ENCODE results near the gene KLF7.
"Not testable (repeated sequence)": the region's sequence is repeated elsewhere in the genome, so short reads cannot be mapped to it uniquely, and the experiment has no call there.

Gene KLF7

DNA sequence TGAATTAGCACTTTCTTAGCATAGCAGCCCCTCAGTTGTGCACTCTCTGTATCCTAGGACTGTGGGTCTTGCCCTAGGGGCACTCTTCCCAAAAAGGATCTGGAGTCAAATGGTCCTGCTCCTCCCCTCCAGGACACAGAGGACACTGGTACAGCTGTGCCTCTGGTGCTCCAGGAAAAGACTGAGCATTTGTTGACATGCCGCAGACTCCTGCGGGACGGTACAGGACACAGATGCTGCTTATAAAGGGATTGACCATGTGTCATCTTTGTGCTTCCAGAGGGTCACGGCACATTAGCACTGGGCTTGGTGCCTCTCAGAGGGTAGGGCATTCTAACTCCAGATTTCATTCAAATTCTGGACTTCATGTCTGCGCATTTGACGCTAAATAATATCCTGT, 110.5 kb downstream of the KLF7 start:
- DNase-seq (ENCODE audit: low spot score), result no peak

DNA sequence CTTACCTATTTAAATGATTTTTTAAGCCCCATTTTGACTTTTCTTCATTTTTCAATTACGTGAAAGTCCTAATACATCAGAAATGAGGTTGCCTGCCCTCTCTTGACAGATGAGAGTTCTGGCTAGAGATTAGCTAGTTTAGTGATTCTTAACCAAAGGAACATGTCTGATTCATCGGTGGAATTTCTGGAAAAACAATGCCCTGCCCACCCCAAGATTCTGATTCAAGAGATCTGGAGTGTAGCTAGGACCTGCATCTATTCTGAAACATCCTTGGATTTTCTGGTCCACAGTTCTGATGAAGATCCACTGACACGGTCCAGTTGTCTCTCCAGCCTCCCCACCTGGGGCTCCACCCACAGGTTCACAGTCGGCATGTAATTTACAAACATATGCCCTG, 111.2 kb downstream of the KLF7 start:
- no peak for DNase-seq (ENCODE audit: low spot score)

DNA sequence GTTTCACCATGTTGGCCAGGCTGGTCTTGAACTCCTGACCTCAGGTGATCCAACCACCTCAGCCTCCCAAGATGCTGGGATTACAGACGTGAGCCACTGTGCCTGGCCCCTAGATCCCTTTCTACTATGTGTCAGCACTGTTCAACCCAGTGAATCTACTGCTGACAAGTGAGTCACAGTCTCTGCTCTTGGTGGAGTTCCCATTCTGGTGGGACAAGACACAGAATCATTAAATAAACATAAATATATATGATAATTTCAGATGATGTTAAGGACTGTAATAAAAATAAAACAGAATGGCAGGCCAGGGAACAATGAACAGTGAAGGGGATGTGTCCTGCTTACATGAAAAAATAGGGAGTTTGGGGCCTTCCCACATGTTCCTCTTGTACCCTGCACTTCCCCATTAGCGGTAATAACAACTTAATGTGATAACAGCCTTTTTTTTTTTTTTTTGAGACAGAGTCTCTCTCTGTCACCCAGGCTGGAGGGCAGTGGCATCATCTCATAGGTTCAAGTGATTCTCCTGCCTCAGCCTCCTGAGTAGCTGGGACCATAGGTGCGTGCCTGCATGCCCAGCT, 114.3 kb downstream of the KLF7 start:
- no peak for DNase-seq (ENCODE audit: low spot score)

DNA sequence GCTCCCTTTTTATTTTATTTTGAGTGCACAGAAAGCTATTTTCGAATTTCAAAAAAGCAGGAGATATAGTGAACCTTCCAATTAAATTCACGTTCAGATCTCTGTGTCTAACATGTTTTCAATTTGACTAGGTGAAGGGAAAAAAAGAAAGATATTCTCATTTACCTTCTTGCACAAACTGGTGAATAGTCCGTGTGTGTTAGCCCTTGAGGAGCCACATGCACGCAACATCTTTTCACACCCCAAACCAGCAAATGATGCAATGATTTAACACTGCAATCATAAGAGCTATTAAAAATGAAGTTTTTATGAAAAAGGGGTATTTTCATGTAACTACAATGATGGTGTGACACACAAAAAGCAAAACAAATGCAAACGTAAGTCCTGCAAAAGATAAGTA, 116.6 kb downstream of the KLF7 start:
- no peak for DNase-seq (ENCODE audit: low spot score)

DNA sequence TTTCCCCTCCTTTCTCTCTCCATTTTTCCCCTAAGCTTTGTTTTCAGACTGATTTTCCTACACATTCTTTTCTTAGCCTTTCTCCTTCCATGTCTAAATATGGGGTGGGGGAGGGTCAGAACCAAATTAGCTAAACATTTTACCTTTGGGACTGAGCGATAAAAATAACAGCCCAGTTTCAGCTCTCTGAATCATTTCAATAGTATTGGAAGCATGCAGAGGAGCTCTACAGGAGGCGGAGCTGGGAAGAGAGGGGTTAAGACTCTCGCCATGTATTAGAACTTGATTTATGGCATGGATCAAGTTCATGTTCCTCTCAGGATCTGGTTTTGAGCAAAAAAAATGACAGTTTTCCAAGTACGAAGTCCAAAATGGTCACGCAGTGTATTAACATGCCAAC, 117.3 kb downstream of the KLF7 start:
- DNase-seq (ENCODE audit: low spot score), result no peak

DNA sequence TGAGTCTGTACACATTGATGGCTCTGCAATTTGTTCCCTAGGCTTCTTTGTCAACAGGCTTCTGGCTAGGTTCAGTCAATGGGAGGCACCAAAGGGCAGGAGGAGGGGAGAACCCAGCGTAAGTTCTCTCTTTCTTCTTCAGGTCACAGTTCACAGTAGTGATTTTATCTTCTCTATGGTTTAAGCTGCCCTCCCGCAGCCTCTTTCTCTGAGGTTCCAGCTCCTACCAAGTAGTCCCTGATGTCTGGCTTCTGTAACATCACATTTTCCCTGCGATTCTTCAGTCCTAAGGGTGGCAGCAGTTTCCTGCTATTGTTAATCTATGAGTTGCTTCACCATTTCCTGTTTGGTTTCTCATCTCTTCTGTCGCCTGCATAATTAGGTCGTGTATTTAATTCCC, 119.0 kb downstream of the KLF7 start:
- DNase-seq (ENCODE audit: low spot score), result peak; percentile 79

DNA sequence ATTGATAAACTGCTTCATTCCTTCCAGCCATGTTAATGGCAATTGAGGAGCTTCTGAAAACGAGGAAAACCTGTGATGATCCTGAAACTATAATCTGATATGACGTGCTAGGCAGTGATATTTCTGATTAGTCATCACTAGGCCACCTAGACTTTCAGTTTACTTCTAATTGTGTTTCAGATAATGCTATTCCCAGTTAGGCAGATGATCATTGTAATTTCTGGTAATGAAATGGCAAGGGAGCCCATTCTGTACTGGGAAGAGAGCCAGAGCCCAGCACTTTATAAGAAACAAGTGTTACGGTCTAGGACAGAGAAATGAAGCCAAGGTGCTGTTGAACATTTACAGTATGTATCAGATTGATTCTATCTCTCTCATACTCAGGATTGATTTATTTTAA, 120.2 kb downstream of the KLF7 start:
- no peak for DNase-seq (ENCODE audit: low spot score)

DNA sequence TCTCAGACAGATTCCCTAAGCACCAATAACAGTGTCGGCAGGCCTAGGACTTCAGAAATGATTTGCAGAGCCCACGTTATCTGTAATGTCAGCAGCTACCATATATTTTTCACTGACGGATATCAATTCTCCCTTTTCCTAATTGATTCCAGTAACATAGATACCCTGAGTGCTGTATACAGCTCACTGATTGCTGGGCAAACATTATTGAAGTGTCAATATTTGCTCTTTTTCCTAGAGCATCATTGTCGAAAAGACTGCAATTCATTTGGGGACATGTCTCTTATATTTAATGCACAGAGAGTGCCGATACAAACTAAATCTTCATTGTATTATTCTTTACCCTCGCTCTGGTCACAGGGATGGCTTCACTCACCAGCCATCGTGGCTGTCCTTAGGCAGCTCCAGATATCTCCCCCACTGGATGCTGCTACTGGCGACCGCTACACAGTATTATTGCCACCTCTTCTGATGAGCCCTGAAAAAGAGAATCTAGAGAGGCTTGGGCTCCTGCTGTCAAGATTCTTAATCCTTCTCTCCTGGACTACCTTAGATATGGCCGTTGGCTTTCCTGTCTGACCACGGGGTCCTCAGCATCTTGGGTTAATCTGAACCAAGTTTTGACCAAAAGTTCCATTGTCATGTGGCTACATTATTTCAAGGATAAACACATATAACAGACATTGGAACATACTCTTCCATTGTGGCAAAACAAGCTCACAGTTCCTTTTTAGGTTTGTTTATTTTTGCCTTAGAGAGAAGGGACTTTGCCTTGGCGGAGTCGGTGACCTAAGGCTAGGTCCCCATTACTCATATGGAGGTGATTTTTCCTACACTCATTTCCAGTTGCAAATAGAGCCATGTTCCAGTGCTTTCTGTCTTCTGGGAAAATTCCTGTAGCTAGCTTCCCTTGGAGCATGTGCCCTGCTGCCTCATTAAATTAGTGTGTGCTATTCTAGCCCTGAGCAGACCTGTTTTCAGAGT, 121.1 kb downstream of the KLF7 start:
- no peak for DNase-seq (ENCODE audit: low spot score)

DNA sequence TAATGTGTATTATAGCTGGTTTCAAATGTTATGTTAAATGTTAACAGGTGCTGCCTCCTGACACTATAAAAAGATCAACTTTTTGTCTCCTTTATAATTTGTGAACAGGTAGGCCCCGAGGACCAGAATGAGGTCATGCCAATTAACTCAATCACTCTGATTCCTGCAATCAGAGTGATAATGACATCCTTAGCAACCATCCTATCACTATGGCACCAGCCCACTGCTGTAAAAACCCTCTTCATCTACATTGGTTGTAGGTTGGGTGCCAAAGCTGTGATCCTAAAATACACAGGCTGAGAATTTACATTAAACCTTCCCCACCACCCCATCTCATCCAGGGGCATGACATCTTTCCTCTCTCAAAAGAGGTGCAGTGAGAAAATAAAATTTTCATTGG, 122.9 kb downstream of the KLF7 start:
- no peak for DNase-seq (ENCODE audit: low spot score)

DNA sequence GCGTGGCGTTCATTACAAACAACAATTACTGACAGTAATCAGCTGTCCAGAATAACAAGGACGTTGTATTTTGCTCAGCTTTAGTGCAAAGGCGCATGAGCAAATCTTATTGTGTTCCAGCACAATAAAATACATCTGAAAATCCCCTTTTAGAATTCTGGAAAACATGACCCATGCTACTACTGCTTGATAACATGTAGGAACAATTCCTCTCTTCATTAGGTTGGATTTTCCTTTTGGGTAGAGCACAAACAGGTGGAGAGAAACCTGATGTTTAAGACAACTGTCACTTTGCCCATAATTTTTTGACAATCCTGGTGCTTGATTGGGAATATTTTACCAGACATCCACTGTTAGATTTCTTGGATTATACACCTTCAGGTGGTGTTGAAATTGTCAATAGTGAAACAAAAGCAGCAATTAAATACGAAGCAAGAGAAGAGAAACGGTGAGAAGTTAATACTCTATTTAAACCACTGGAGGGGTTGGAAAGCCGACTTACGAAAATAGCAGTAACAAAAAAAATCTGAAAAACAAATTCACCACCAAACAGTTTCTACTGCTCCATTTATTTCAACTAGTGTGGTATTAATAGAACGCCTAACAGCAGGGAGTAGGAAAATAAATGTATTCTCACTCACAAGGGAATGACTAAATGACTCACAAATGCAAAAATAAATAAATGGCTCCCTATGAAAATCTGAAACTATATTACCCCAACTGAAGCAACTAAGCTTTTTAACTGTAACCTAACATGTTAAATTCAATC, 123.8 kb downstream of the KLF7 start:
- peak; percentile 15 for DNase-seq (ENCODE audit: low spot score)

DNA sequence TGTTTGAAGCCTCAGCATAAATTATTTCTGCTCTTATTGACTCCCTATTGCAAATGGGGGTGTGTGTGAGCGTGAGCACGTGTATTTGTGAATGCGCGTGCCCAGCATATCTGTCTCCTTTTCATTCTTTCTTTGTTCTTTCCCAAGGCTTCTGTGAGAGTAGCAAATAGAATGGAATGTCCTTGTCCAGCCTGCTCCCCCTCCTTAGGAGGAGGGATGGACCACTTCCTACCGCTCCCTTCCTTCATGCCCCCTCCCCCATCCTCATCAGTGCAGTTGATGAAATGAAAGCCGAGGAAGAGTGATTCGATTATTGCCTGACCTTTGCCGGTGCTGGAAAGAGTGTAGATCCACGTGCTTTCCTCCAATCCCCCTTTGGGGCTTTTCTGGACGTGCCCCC, 124.5 kb downstream of the KLF7 start:
- no peak for DNase-seq (ENCODE audit: low spot score)

DNA sequence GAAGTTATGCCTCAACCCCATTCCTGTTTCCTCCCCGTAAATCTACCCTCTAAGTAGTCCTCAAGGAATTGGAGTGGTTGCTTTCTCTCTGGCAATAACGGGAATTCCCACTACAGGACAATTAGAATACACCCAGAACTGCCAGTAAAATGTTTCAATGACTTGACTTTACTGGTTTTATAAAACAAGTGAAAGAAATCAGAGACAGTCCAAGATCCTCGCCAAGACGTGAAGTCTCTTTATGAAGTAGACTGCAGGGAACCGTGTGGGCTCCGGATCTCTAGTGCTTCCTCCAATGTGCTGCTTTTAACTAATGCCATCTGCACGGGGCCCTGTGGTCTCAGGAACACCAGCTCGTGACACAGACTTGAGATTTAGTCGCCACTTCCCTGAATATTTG, 125.1 kb downstream of the KLF7 start:
- no peak for DNase-seq (ENCODE audit: low spot score)

DNA sequence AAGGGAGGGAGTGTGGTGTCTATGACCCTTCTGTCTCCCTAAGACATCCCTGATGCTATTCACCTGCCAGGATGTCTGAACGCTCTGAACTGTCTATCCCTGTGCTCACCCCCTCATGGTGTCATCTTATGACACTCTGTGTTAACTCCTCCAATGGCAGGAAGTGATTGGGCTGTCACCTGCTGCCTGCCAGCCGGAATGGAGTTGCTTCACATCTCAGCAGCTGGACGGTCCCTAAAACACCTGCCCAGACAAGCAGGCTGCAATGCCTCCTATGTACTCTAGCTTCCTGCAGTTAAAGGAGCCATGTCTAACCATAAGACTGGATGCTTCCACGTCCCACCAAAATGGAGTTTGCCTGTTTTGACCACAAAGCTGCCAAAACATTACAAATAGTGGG, 126.5 kb downstream of the KLF7 start:
- DNase-seq (ENCODE audit: low spot score), result no peak

DNA sequence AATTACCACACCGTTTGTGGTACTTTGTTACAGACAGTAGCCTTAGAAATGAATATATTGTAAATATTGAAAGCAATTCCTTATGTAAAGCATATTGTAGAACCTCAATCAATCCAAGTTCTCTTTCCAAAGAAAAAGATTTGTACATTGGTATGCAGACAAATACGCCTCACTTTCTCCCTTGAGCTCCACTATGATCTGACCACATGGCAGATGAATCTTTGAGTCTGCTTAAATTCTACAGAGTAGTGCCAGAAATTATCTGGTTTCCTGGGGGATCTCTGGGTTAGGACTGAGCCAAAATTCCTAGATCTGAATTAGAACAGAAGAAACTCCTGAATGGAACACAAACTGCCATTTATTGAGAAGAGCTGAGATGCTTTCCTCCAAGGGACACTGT, 127.4 kb downstream of the KLF7 start:
- no peak for DNase-seq (ENCODE audit: low spot score)

DNA sequence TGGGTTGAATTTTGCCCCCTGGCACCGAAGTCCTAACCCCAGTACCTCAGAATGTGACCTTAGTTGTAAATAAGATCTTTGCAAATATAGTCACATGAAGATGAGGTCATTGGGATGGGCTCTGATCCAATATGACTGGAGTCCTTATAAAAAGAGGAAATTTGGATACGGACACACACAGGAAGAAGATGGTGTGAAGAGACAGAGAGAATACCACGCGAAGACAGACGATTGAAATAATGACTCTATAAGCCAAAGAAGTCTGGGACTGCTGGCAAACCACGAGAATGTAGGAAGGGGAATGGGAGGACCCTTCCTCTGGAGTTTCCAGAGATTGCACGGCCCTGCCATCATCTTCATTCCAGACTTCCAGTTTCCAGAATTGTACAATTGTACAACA, 127.9 kb downstream of the KLF7 start:
- no peak for DNase-seq (ENCODE audit: low spot score)

DNA sequence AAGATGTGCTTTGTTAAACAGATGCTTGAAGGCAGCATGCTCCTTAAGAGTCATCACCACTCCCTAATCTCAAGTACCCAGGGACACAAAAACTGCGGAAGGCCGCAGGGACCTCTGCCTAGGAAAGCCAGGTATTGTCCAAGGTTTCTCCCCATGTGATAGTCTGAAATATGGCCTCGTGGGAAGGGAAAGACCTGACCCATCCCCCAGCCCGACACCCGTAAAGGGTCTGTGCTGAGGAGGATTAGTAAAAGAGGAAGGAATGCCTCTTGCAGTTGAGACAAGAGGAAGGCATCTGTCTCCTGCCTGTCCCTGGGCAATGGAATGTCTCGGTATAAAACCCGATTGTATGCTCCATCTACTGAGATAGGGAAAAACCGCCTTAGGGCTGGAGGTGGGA, 128.7 kb downstream of the KLF7 start:
- not testable (repeated sequence) for DNase-seq (ENCODE audit: low spot score)

DNA sequence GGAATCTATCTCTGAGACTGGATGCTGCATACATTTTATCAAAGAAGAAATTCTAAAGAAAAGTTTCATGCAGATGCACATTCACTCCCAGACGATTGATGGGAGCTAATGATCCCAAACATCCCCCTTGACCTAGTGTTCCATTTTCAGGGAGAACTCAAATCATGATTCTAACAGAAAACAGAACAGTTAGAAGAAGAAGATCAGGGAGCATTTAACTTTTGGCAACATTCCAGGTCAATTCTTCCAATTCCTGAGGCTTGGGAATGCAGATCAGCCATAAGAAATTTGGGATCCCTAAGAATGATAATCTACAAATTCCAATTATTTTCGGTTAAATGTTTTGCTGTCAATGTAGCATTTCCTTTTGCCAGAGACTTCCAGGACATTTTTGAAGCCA, 129.9 kb downstream of the KLF7 start:
- no peak for DNase-seq (ENCODE audit: low spot score)

DNA sequence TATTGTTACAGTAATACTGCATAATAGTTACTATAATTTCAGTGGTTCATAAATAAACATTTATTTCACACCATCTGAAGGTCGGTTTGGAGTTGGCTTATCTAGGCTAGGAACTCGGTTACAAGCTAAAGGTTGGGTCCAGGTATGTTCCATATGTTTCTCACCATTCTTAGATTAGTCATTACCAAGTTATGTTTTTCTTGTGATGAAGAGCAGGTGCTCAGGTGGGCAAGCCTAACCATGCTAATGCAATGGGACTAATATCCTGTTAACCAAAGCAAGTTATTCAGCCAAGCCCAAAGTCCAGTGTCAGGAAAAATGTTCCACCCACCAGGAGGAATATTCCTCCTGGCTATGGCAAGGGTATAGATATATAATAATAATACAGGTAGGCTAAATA, 133.3 kb downstream of the KLF7 start:
- DNase-seq (ENCODE audit: low spot score), result no peak
